Osteocyte (in vitro differentiated cells): ENCODE measurements around the gene DAO. TPM values are rescaled to one million over a fixed set of nuclear protein-coding genes. Genes with fewer than 3 reads are reported as not detected.
A peak's percentile ranks its signal among the peaks of the same experiment; 100 is the strongest.

Experiments
- DNase-seq: peaks from one replicate; pipeline ENCODE4 v3.0.0; 2021; ENCODE audit warnings: mixed read lengths; ENCODE audit not compliant: unreplicated experiment; ENCODE audit errors: extremely low spot score
- H3K27ac Mint-ChIP-seq: one replicate; pipeline ENCODE4 v1.8.0; 2021; ENCODE audit warnings: mild to moderate bottlenecking, mixed read lengths; ENCODE audit not compliant: unreplicated experiment
- H3K27me3 Mint-ChIP-seq: one replicate; pipeline ENCODE4 v1.8.0; 2021; ENCODE audit warnings: mixed read lengths; ENCODE audit not compliant: unreplicated experiment
- H3K36me3 Mint-ChIP-seq: one replicate; pipeline ENCODE4 v1.8.0; 2021; ENCODE audit warnings: mixed read lengths; ENCODE audit not compliant: unreplicated experiment
- H3K4me1 Mint-ChIP-seq: one replicate; pipeline ENCODE4 v1.8.0; 2021; ENCODE audit warnings: mixed read lengths; ENCODE audit not compliant: unreplicated experiment
- H3K4me3 Mint-ChIP-seq: one replicate; pipeline ENCODE4 v1.8.0; 2021; ENCODE audit warnings: mild to moderate bottlenecking, moderate library complexity, mixed read lengths; ENCODE audit not compliant: unreplicated experiment
- H3K9me3 Mint-ChIP-seq: one replicate; pipeline ENCODE4 v1.8.0; 2021; ENCODE audit warnings: mixed read lengths; ENCODE audit not compliant: unreplicated experiment
- CTCF ChIP-seq: fragments of 200-600 bp; sonication (generic); IDR thresholded peaks from 2 replicates; pipeline ENCODE4 v1.5.0; 2021; ENCODE audit warnings: antibody characterized with exemption, mild to moderate bottlenecking, moderate library complexity
- total RNA-seq: library from RNA; stranded (reverse); gene quantifications from 2 replicates; pipeline ENCODE4 v1.2.1, GENCODE V29; 2021

The DAO gene
- total RNA-seq, 1 donor from 2014 or later: not detected

DNA sequence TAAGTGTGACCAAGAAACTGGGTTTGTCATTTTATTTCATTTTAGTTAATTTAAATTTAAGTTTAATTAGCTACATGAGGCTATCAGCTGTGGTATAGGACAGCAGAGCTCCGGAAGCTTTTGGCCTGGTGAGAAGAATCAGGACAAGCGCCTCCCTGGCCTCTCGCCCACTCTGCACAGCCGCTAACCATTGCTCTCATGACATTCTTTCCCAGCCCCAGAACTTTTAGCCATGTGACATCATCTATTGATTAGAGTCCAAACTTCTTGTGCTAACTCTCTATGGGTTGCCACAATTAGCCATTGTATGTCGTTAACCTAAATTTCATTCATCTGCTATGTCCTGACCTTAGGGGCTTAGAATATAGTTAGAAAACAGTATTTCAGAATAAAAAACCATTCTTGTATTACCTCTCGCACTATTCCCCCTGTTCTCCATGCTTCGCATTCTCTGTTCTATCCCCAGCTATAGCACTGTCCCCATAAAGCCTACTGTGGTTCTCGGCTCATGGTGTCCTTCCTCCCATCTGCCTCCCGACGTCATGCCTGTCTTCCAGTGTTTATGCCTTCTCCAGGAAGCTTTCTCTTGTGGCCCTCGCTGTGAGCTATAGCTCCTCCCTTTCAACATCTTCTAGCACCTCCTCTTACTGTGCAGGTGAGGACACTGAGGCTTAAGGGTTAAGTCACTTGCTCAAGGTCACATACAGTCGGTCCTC lies 46.0 kb upstream of the DAO start:
- Mint-ChIP-seq H3K27ac (peak overlapping the region; percentile 99), H3K36me3 (peaks cover 35% of the 10 kb centered on the region), H3K27me3 (no peaks in the 10 kb centered on the region), H3K9me3 (no peaks in the 10 kb centered on the region), H3K4me3 (peak overlapping the region; percentile 24), H3K4me1 (peaks cover 88% of the 10 kb centered on the region)
- no peak for DNase-seq
- TF ChIP-seq CTCF: no peak

DNA sequence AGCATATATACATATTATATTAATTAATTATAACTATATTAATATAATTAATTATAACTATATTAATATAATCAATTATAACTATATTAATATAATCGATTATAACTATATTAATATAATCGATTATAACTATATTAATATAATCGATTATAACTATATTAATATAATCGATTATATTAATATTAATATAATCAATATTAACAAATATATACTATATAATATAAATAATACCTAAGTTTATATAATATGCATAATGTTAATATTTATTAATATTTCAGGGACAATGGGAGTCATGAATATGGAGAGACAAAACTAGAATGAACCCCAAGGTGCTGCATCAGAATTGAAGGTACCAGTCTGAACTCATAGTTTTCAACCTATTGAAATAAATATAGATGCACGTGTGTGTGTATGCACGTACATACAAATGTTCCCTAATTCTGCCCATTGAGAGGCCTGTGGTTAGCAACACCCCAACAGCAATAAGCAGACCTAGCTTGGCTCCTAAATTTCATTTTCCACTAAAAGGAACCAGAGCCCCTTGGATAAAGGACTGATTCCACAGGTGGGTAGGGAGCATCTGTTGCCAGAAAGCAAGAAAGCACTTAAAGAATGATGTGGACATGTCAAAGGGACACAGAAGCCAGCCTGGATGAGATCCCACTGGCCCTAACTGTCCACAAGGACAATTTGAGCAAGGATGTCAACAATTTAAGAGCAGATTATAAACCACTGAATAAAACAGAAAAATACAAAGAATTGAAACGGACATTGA lies 43.8 kb upstream of the DAO start:
- TF ChIP-seq CTCF: no peak
- no peaks in the 10 kb centered on the region for H3K9me3 Mint-ChIP-seq
- H3K27me3 Mint-ChIP-seq: no peaks in the 10 kb centered on the region
- DNase-seq: no peak
- H3K36me3 Mint-ChIP-seq: peaks cover 26% of the 10 kb centered on the region
- H3K4me3 Mint-ChIP-seq: no peak overlapping the region
- H3K4me1 Mint-ChIP-seq: peaks cover 93% of the 10 kb centered on the region
- H3K27ac Mint-ChIP-seq: peak overlapping the region; percentile 100

GRCh38 chr12:108837239-108837638 lies 42.7 kb upstream of the DAO start:
- no peak for TF ChIP-seq CTCF
- Mint-ChIP-seq H3K4me1 (peaks cover 92% of the 10 kb centered on the region), H3K4me3 (no peak overlapping the region), H3K27me3 (no peaks in the 10 kb centered on the region), H3K9me3 (no peaks in the 10 kb centered on the region), H3K36me3 (peaks cover 22% of the 10 kb centered on the region), H3K27ac (peak overlapping the region; percentile 100)
- DNase-seq: no peak

- Mint-ChIP-seq H3K9me3 (no peaks in the 10 kb centered on the region), H3K4me3 (no peak overlapping the region), H3K4me1 (peaks cover 91% of the 10 kb centered on the region), H3K27me3 (no peaks in the 10 kb centered on the region), H3K27ac (peak overlapping the region; percentile 100), H3K36me3 (peaks cover 22% of the 10 kb centered on the region)
- no peak for DNase-seq
- no peak for TF ChIP-seq CTCF
These were observed 42.2 kb upstream of the DAO start for GRCh38 chr12:108837680-108838079.
